IPS-18a (cell line): ENCODE results near the gene SLC13A2.

Source experiments
- H3K27ac ChIP-seq: one replicate; pipeline ENCODE4 v1.5.1; 2013; ENCODE audit warnings: low read length
- H3K27me3 ChIP-seq: one replicate; pipeline ENCODE4 v1.6.1; 2013; ENCODE audit warnings: mild to moderate bottlenecking, low read length; ENCODE audit not compliant: control insufficient read depth, insufficient read depth
- H3K36me3 ChIP-seq: one replicate; pipeline ENCODE4 v1.6.1; 2013; ENCODE audit warnings: low read depth, low read length; ENCODE audit not compliant: control insufficient read depth
- H3K4me1 ChIP-seq: one replicate; pipeline ENCODE4 v1.6.1; 2013; ENCODE audit warnings: low read depth, low read length; ENCODE audit not compliant: control insufficient read depth
- H3K4me3 ChIP-seq: one replicate; pipeline ENCODE4 v1.5.1; 2013; ENCODE audit warnings: low read length
- H3K9ac ChIP-seq: one replicate; pipeline ENCODE4 v1.6.1; 2013; ENCODE audit warnings: mild to moderate bottlenecking, low read length, moderate library complexity
- H3K9me3 ChIP-seq: one replicate; pipeline ENCODE4 v1.6.1; 2013; ENCODE audit warnings: low read depth, low read length; ENCODE audit not compliant: control insufficient read depth

SLC13A2 gene

GRCh38 chr17:28533091-28533807 lies 59.8 kb downstream of the SLC13A2 start:
- H3K4me3 ChIP-seq = no peak overlapping the region
- no peak overlapping the region for H3K27ac ChIP-seq
- no peaks in the 10 kb centered on the region for H3K27me3 ChIP-seq
- H3K4me1 ChIP-seq = no peaks in the 10 kb centered on the region
- no peaks in the 10 kb centered on the region for H3K9me3 ChIP-seq
- no peak overlapping the region for H3K9ac ChIP-seq
- no peaks in the 10 kb centered on the region for H3K36me3 ChIP-seq

GRCh38 chr17:28534740-28535375 lies 61.4 kb downstream of the SLC13A2 start:
- no peak overlapping the region for H3K27ac ChIP-seq
- H3K27me3 ChIP-seq = no peaks in the 10 kb centered on the region
- H3K4me1 ChIP-seq = no peaks in the 10 kb centered on the region

GRCh38 chr17:28536532-28537218 lies 63.2 kb downstream of the SLC13A2 start:
- H3K9ac ChIP-seq = no peak overlapping the region
- H3K27me3 ChIP-seq = no peaks in the 10 kb centered on the region
- no peaks in the 10 kb centered on the region for H3K36me3 ChIP-seq
- no peak overlapping the region for H3K27ac ChIP-seq
- H3K4me1 ChIP-seq = no peaks in the 10 kb centered on the region
- no peaks in the 10 kb centered on the region for H3K9me3 ChIP-seq
- no peak overlapping the region for H3K4me3 ChIP-seq

More at GRCh38 chr17:28534740-28535375, 61.4 kb downstream of the SLC13A2 start:
- H3K36me3 ChIP-seq = no peaks in the 10 kb centered on the region
- H3K9ac ChIP-seq = no peak overlapping the region
- no peaks in the 10 kb centered on the region for H3K9me3 ChIP-seq
- H3K4me3 ChIP-seq = no peak overlapping the region

- no peaks in the 10 kb centered on the region for H3K4me1 ChIP-seq
- H3K27me3 ChIP-seq = no peaks in the 10 kb centered on the region
- H3K9me3 ChIP-seq = no peaks in the 10 kb centered on the region
- no peak overlapping the region for H3K27ac ChIP-seq
- H3K9ac ChIP-seq = no peak overlapping the region
- H3K4me3 ChIP-seq = no peak overlapping the region
- no peaks in the 10 kb centered on the region for H3K36me3 ChIP-seq
These were observed 63.8 kb downstream of the SLC13A2 start for GRCh38 chr17:28537219-28537610.

GRCh38 chr17:28538296-28538895 lies 65.0 kb downstream of the SLC13A2 start:
- Histone ChIP-seq H3K9me3 (no peaks in the 10 kb centered on the region), H3K9ac (no peak overlapping the region), H3K27ac (no peak overlapping the region), H3K27me3 (no peaks in the 10 kb centered on the region), H3K4me3 (no peak overlapping the region), H3K36me3 (no peaks in the 10 kb centered on the region), H3K4me1 (no peaks in the 10 kb centered on the region)

- no peak overlapping the region for H3K27ac ChIP-seq
- H3K9me3 ChIP-seq = no peaks in the 10 kb centered on the region
- no peaks in the 10 kb centered on the region for H3K4me1 ChIP-seq
- no peak overlapping the region for H3K4me3 ChIP-seq
- H3K9ac ChIP-seq = no peak overlapping the region
- H3K36me3 ChIP-seq = no peaks in the 10 kb centered on the region
- no peaks in the 10 kb centered on the region for H3K27me3 ChIP-seq
These were observed 66.8 kb downstream of the SLC13A2 start for GRCh38 chr17:28540231-28540630.

- no peaks in the 10 kb centered on the region for H3K27me3 ChIP-seq
- H3K9ac ChIP-seq = no peak overlapping the region
- no peaks in the 10 kb centered on the region for H3K4me1 ChIP-seq
- H3K36me3 ChIP-seq = no peaks in the 10 kb centered on the region
- no peak overlapping the region for H3K4me3 ChIP-seq
- no peak overlapping the region for H3K27ac ChIP-seq
- H3K9me3 ChIP-seq = no peaks in the 10 kb centered on the region
These were observed 68.0 kb downstream of the SLC13A2 start for GRCh38 chr17:28541439-28541838.

- Histone ChIP-seq H3K4me3 (no peak overlapping the region), H3K36me3 (peaks cover 5% of the 10 kb centered on the region), H3K27ac (no peak overlapping the region), H3K4me1 (no peaks in the 10 kb centered on the region), H3K27me3 (no peaks in the 10 kb centered on the region), H3K9me3 (no peaks in the 10 kb centered on the region), H3K9ac (no peak overlapping the region)
These were observed 71.1 kb downstream of the SLC13A2 start for GRCh38 chr17:28544402-28545140.

- Histone ChIP-seq H3K9me3 (no peaks in the 10 kb centered on the region), H3K4me3 (no peak overlapping the region), H3K36me3 (peaks cover 5% of the 10 kb centered on the region), H3K4me1 (no peaks in the 10 kb centered on the region), H3K27me3 (no peaks in the 10 kb centered on the region), H3K27ac (no peak overlapping the region), H3K9ac (no peak overlapping the region)
These were observed 71.7 kb downstream of the SLC13A2 start for GRCh38 chr17:28545141-28545503.

GRCh38 chr17:28545787-28546415 lies 72.5 kb downstream of the SLC13A2 start:
- Histone ChIP-seq H3K4me3 (no peak overlapping the region), H3K4me1 (no peaks in the 10 kb centered on the region), H3K36me3 (peaks cover 5% of the 10 kb centered on the region), H3K27me3 (no peaks in the 10 kb centered on the region), H3K9ac (no peak overlapping the region), H3K27ac (no peak overlapping the region), H3K9me3 (no peaks in the 10 kb centered on the region)
